NCI-H1092 (cell line): ENCODE measurements around the gene ATF6B.
"Not testable (repeated sequence)": the region's sequence is repeated elsewhere in the genome, so short reads cannot be mapped to it uniquely, and the experiment has no call there.

Experiments used
- DNase-seq: peaks from one replicate; lab custom pipeline; 2025; lab: John Stamatoyannopoulos, UW

Gene ATF6B

DNA sequence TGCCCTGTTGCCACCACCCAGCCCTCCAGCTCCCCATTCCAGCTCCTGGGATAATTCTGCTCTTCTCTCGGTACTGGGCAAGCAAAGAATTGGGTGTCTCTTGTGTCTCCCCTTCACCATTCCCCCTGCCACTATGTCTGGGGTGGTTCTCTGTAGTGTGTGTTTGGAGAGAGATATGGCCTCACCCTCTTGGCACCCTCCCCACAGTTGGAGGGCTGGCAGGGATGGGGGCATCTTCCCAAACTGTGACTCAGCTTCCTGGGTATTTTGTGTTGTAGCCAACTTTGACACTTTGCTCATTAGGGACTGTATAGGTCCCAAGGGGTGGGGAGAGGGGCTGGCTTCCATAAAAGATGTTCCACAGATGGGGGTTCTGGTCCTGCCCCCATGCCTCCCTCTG, 20.6 kb downstream of the ATF6B start:
- DNase-seq = no peak

DNA sequence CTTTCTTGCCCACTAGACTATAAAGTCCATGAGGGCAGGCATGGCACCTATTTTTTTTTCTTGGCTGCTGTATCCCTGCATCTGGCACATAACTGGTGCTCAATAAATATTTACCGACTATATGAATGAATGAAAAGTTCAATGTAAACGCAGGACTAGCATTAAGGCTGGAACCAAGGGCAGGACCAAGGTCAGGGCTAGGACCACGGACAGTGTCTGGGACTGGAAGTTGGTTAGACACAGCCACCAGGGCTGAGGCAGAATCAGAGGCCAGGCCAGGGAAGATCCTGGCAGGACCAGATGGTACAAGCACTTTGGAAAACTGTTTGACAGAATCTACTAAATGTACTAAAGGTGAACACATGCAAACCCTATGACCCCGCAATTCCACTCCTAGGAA, 22.6 kb downstream of the ATF6B start:
- no peak for DNase-seq

DNA sequence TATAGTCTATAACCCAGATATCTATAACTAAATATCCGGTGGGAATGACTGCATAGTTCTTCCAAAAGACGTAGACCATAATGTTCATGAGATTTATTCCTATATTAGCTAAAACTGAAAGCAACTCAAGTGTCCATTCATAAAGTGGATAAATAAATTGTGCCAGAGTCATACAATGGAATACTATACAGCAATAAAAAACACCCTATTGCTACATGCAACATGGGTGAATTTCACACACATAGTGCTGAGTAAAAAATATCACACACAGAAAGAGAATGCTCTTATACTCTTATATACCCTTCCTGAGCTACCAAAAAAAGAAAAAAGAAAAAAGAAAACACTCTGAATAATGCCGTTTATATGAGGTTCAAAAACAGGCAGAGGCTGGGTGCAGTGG, 25.8 kb downstream of the ATF6B start:
- no peak for DNase-seq

GRCh38 chr6:32100251-32100650, 27.8 kb downstream of the ATF6B start:
- not testable (repeated sequence) for DNase-seq

GRCh38 chr6:32097364-32097763, 30.7 kb downstream of the ATF6B start:
- no peak for DNase-seq

DNA sequence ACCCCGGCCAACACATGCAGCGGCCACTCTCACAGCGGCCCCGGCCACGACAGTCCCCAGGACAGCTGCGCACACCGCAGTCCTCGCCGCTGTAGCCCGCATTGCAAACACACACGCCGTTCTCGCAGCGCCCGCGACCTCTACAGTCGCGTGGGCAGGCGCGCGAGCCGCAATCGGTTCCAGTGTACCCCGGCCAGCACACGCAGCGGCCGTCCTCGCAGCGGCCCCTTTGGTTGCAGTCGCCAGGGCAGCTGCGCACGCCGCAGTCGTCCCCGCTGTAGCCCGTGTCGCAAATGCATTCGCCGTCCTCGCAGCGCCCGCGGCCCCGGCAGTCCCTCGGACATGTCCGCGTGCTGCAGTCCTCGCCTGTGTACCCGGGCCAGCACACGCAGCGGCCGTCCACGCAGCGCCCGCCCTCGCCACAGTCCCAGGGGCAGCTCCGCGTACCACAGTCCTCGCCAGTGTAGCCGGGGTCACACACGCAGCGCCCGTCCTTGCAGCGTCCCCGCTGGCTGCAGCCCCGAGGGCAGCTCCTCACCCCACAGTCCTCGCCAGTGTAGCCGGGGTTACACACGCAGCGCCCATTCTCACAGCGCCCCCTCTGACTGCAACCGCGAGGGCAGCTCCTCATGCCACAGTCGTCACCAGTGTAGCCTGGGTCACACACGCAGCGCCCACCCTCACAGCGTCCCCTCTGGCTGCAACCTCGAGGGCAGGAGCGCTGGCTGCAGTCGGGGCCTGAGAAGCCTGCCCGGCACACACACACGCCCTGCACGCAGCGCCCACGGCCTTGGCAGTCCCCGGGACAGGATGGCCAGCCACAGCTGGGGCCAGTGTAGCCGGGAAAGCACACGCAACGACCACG, 31.4 kb downstream of the ATF6B start:
- no peak for DNase-seq

GRCh38 chr6:32096087-32096393, 32.0 kb downstream of the ATF6B start:
- no peak for DNase-seq

- DNase-seq = no peak
Observed at GRCh38 chr6:32095338-32096086, 32.5 kb downstream of the ATF6B start.

- DNase-seq = no peak
Observed at GRCh38 chr6:32092760-32093497, 35.1 kb downstream of the ATF6B start.

GRCh38 chr6:32089082-32089828, 38.8 kb downstream of the ATF6B start:
- no peak for DNase-seq

DNA sequence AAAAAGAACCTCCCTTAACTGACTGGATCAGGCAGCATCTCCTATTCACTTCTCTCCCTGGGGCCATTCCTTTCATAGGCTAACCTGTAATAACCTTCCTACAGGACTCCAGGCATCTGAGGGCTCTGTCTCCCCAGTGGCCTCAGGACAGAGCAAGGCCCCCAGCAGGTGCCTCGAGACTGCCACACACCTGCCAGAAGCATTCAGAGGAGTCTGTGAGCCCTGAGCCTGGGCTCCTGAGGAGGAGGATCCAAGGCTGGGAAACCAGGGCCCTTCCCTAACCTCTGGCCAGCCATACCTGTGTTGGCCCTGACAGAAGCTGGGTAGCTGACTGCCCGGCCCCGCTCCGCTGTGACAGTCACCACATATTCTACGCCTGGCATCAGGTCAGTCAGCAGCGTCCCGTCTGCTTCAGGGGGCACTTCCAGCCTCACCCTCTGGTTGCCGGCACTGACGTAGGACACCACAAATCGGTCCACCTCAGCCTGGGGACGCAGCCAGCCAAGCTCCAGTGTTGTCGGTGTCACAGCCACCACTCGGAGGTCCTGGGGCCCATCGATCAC, 39.5 kb downstream of the ATF6B start:
- DNase-seq = no peak

DNA sequence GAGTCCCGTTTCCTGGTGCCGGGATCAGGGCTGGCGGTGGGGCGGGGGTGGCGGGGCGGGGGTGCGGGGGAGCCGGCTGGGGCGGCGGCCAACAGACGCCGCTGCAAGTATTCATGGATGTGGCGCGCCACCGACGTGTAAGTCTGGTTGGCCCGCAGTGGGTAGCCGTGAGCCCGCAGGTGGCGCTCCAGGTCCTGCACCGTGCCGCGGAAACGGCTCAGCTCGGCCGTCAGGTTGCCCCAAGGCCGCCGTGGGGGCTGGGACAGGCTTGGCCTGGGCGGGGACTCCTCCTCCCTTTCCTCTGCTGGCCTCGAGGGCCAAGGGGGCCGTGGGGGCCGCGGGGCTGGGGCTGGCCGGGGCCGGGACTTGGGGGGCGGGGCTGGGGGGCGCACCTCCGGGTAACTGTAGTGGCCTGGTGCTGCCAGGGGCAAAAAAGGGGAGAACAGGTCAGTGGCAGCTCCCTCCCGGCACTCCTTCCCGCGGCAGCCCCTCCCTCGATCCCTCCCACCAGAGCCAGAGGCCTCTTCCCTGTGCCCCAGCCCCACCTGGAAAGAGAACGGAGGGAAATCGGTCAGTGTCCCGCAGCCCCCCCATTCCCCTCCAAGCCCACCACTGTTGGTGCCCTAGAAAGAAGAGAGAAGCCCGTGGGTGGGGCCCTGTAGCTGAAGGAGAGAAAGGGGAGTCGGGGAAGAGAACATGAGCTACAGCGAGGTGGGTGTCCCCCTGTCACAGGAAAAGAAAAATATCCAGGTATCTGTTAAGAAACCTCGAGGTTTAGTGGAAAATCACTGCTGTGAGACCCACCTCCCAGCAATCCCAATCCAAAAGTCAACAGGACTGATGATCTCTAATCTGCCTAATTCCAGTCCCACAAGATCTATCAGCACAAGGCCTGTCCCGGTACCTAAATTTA, 40.2 kb downstream of the ATF6B start:
- DNase-seq = no peak

DNA sequence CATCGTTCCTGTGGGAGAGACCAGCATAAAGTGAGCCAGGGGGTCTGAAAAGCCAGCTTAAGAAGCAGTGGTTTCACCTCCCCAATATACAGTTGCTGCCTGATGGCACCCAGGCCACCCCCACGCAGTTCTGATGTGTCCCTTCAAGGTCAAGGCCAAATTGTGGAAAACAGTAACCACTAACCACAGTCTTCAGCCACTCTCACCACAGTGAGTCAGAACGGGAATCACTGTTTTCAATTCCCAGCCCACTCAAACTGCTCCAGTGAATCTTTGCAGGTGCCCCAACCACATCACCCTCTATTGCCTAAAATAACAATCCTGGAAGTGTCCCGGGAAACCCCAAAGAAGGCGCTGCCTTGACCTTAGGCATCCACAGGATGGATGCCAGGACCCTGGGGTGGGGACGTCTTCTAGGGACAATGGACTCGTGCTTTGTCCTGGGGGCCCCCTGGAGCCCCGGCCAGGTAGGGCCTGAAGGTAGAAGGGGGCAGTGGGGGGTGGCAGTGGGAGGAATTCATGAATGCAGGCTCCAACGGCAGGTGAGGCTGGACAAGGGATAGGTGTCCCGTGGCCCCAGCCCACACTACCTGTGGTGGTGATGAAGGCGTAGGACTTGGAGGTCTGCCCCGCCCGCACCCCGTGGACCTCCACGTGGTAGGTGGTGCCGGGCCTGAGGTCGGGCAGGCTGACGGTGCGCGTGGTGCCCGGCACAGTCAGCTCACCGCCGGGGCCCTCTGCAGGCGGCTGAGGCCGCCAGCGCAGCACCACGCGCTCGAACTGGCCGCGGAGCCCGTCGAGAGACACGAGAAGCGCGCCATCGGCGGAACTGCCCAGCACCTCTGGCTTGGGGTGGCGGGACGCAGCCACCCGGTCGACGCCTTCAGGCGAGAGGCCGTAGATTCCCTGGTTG, 41.1 kb downstream of the ATF6B start:
- no peak for DNase-seq

DNA sequence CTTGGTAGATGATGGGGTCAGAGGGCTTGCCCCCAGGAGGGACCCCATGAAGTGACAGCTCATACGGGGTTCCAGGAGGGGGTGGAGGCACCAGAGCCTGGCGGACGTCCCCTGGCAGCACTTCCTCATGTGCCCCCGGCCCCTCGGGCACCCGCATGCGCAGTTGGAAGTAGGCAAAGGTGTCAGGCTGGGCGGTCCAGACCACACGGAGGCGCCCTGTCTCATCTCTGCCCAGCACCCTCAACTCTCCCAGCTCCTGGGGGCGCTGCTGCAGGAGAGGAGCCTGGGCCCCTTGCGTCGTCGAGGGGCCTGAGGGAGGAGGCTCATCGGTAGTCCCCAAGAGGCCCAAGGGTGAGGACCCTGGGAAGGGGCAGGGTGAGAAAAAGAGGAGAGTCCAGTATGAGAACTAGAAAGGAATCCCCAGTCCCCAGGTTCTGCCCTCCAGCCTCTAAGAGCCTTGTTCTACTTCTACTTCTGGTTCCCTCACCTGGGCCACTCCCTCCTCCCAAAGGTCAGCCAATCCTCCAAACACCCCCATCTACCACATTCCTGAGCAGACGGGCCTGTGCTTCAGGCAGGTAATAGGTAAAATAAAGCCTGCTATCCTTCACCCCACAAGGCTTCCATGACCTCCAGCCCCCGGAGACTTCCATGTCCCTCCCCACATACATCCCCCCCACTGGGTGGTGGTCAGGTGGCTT, 42.1 kb downstream of the ATF6B start:
- DNase-seq = no peak

DNA sequence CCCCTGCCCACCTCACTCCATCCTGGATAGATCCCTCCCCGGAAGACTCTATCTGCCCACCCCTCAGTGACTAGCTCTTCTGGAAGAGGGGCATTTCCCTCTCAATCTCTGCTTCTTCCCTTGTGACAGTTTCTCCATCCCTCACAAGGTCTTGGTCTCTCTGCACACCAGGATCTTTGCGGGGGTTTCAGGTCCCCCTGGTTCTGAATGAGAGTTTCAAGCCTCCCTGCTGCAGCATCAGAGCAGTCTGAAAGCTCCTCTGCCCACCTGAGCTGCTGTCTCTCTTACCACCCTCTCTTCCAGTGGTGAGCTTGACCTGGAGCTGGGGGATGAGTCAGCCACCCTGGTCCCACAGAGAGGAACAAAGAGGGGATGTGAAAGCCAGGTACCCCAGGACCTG, 43.3 kb downstream of the ATF6B start:
- DNase-seq = no peak

GRCh38 chr6:32083812-32084768, 44.0 kb downstream of the ATF6B start:
- no peak for DNase-seq

DNA sequence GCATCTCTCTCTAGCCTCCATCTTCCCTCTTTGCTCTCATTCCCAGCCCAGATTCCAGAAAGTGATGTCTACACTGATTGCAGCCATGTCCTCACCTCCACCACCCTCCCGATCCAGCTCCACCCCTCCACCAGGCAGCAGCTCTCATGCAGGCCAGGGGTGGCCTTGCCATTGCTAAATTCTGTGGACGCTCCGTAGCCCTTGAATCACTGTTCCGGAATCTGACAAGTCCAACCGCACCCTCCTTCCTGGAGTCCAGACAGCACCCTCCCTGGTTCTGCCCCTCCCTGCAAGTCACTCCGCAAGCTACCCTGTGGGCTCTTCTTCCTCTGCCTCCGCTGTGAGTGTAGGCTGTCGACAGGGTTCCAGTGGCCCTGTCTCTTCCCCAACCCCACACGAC, 45.1 kb downstream of the ATF6B start:
- no peak for DNase-seq

DNA sequence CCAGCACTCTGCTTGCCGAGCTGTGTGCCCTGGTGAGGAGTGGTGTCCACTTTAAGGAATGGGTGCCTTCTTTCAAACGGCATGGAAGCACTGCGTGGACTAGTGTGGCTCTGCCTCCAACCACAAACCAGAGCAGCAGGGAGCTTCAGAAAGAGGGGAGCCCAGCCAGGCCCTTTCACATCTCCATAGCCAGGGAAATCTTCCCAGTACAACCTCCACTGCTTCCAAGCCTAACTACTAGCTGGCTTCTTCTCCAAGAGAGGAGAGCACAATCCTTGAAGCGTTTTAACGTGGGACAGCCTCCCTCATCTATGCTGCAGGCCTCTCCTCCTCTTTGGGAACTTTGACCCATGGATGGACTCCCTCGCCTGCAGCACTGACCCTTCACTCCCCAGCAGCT, 45.6 kb downstream of the ATF6B start:
- no peak for DNase-seq
